GM23248 (cell line): ENCODE measurements around the gene CEBPG. TPM values are rescaled to one million over a fixed set of nuclear protein-coding genes. Genes with fewer than 3 reads are reported as not detected.

ENCODE experiments used
- DNase-seq: peaks from one replicate; pipeline ENCODE4 v3.0.0-alpha.2; 2015
- H2AFZ ChIP-seq: fragments of 200-600 bp; sonication (generic); 2 replicates; pipeline ENCODE4 v1.6.1; 2016; ENCODE audit warnings: antibody characterized with exemption
- H3F3A ChIP-seq: fragments of 200-600 bp; sonication (generic); 2 replicates; pipeline ENCODE4 v1.6.1; 2016; ENCODE audit warnings: mild to moderate bottlenecking, antibody characterized with exemption, mixed run types; ENCODE audit not compliant: insufficient read depth
- H3K27ac ChIP-seq: fragments of 200-600 bp; sonication (generic); 2 replicates; pipeline ENCODE4 v1.5.1; 2016; ENCODE audit warnings: mild to moderate bottlenecking
- H3K27me3 ChIP-seq: fragments of 200-600 bp; sonication (generic); replicated peaks from 2 replicates; pipeline ENCODE4 v1.6.1; 2016; ENCODE audit warnings: mild to moderate bottlenecking; ENCODE audit not compliant: insufficient read depth
- H3K36me3 ChIP-seq: fragments of 200-600 bp; sonication (generic); 2 replicates; pipeline ENCODE4 v1.6.1; 2016; ENCODE audit warnings: low read depth, mild to moderate bottlenecking
- H3K4me1 ChIP-seq: fragments of 200-600 bp; sonication (generic); 2 replicates; pipeline ENCODE4 v1.6.1; 2016; ENCODE audit warnings: mild to moderate bottlenecking; ENCODE audit not compliant: insufficient read depth
- H3K4me2 ChIP-seq: fragments of 200-600 bp; sonication (generic); one replicate; pipeline ENCODE4 v1.6.1; 2016; ENCODE audit warnings: mild to moderate bottlenecking; ENCODE audit not compliant: unreplicated experiment
- H3K4me3 ChIP-seq: fragments of 200-600 bp; sonication (generic); 2 replicates; pipeline ENCODE4 v1.5.1; 2016; ENCODE audit warnings: mild to moderate bottlenecking
- H3K79me2 ChIP-seq: fragments of 200-600 bp; sonication (generic); 2 replicates; pipeline ENCODE4 v1.6.1; 2016; ENCODE audit warnings: mild to moderate bottlenecking; ENCODE audit not compliant: insufficient read depth
- H3K9ac ChIP-seq: fragments of 200-600 bp; sonication (generic); 2 replicates; pipeline ENCODE4 v1.6.1; 2016; ENCODE audit warnings: mild to moderate bottlenecking
- H3K9me2 ChIP-seq: fragments of 200-600 bp; sonication (generic); 2 replicates; pipeline ENCODE4 v1.6.1; 2016; ENCODE audit warnings: mixed run types, mild to moderate bottlenecking, moderate library complexity; ENCODE audit not compliant: insufficient read depth
- H3K9me3 ChIP-seq: fragments of 200-600 bp; sonication (generic); one replicate; pipeline ENCODE4 v1.6.1; 2017; ENCODE audit warnings: low read depth
- H4K20me1 ChIP-seq: fragments of 200-600 bp; sonication (generic); 2 replicates; pipeline ENCODE4 v1.6.0; 2016; ENCODE audit not compliant: insufficient read depth
- EZH2 ChIP-seq: fragments of 200-600 bp; sonication (generic); IDR thresholded peaks from 2 replicates; pipeline ENCODE4 v1.6.1; 2018; ENCODE audit warnings: antibody characterized with exemption, mild to moderate bottlenecking; ENCODE audit not compliant: insufficient read depth, poor library complexity, severe bottlenecking
- EZH2phosphoT487 ChIP-seq: fragments of 200-600 bp; sonication (generic); IDR thresholded peaks from 2 replicates; pipeline ENCODE4 v1.6.1; 2018; ENCODE audit warnings: antibody characterized with exemption, moderate library complexity, mild to moderate bottlenecking, low read depth; ENCODE audit not compliant: insufficient read depth
- WGBS, 2 experiments: methylation state at CpG; one replicate each; pipeline ENCODE4 v1.1.6; 2015 to 2017; ENCODE audit warnings: low lambda C conversion rate in 2 of 2, low coverage in 1 of 2; ENCODE audit errors: missing lambda C conversion rate in 2 of 2; 5-methylcytosine and 5-hydroxymethylcytosine counted together
- in situ Hi-C: fragments of 300-500 bp; cut with MboI; formaldehyde crosslinking; loops from 2 replicates; pipeline ENCODE4 v1.15.0; 2020
- polyA plus RNA-seq: library from polyadenylated mRNA; unstranded; fragments of >200 nt; fragmentation: Nextera tagmentation; extraction: Ambion mirVana; gene quantifications from 2 replicates; pipeline ENCODE4 v1.2.1, GENCODE V29; 2016
- total RNA-seq: library from RNA; depleted of rRNA; stranded (reverse); fragments of >200 nt; shearing (Covaris generic); gene quantifications from 2 replicates; pipeline ENCODE4 v1.2.3, GENCODE V29; 2014

The CEBPG gene
- total and polyA plus RNA-seq, 2 experiments from 2014 or later = 27.6 to 36.2 TPM

GRCh38 chr19:33408116-33408515 is 34.6 kb downstream of the CEBPG start:
- H4K20me1 ChIP-seq = no peaks in the 10 kb centered on the region
- in situ Hi-C loops = loop anchor here (5.0 kb wide), 1 partner anchor 171 kb away; no protein-coding TSS in a partner anchor

GRCh38 chr19:33408538-33409434 is 35.3 kb downstream of the CEBPG start:
- no peak overlapping the region for H3K27ac ChIP-seq
- no peak overlapping the region for H3K4me3 ChIP-seq
- DNase-seq = no peak
- H3K9ac ChIP-seq = no peak overlapping the region
- H3K9me2 ChIP-seq = no peaks in the 10 kb centered on the region
- H3K27me3 ChIP-seq = no peaks in the 10 kb centered on the region
- in situ Hi-C loops = loop anchor here (5.0 kb wide), 1 partner anchor 171 kb away; no protein-coding TSS in a partner anchor
- no peak overlapping the region for H3K4me2 ChIP-seq
- H4K20me1 ChIP-seq = no peaks in the 10 kb centered on the region
- no peaks in the 10 kb centered on the region for H3K79me2 ChIP-seq
- no peaks in the 10 kb centered on the region for H3K36me3 ChIP-seq
- H3K4me1 ChIP-seq = no peaks in the 10 kb centered on the region
- TF ChIP-seq EZH2 (no peak), EZH2phosphoT487 (no peak)
- no peaks in the 10 kb centered on the region for H3F3A ChIP-seq
- no peak overlapping the region for H2AFZ ChIP-seq
- no peaks in the 10 kb centered on the region for H3K9me3 ChIP-seq
- WGBS, 2 experiments = 86 to 93% methylated on average over 18 of the region's 18 CpGs

More at GRCh38 chr19:33408116-33408515, 34.6 kb downstream of the CEBPG start:
- H3K4me2 ChIP-seq = no peak overlapping the region
- no peaks in the 10 kb centered on the region for H3K36me3 ChIP-seq
- no peaks in the 10 kb centered on the region for H3K9me3 ChIP-seq
- no peaks in the 10 kb centered on the region for H3K4me1 ChIP-seq
- H3K4me3 ChIP-seq = no peak overlapping the region
- H3K27ac ChIP-seq = no peak overlapping the region
- no peaks in the 10 kb centered on the region for H3K9me2 ChIP-seq
- no peak overlapping the region for H2AFZ ChIP-seq
- TF ChIP-seq EZH2phosphoT487 (no peak), EZH2 (no peak)
- H3K9ac ChIP-seq = no peak overlapping the region
- H3K79me2 ChIP-seq = no peaks in the 10 kb centered on the region
- H3K27me3 ChIP-seq = no peaks in the 10 kb centered on the region
- no peak for DNase-seq
- 87 to 92% methylated on average over 13 of the region's 13 CpGs for WGBS, 2 experiments
- no peaks in the 10 kb centered on the region for H3F3A ChIP-seq

DNA sequence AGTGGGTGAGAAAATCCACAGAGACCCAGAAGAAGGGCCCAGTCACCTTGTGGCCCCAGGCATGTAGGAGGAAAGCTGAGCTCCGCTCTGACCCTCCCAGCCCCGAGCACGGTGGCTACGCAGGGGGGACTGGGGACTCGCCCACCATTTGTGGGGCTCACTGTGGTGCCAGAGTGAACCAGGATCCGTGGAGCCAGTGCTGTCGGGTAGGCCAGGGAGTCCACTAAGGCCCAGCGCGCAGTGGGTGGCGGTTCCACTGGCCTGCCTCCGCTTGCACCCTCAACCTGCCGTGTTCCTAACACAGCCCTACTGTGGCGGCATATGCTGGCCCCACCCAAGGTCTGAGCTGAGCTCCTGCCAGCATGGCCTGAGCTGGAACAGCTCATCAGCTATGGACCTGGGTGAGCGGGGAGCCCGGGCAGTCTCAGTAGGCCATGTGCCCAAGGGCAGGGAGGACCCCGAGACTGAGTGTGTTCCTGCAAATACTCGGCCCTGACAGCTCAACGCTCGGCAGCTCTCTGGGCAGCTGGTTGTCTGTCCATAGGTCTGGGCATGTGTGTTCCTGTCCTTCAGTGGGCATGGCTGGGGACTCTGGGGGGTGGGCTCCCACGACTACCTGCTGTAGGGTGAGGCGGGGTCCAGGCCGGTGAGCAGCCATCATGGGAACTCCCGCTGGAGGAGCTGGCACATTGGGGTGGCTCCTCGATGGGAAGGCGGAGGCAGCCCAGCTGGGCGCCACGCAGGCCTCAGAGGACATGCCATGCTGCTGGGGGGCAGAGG is 36.6 kb downstream of the CEBPG start:
- Histone ChIP-seq H3K36me3 (no peaks in the 10 kb centered on the region), H3F3A (no peaks in the 10 kb centered on the region), H3K9ac (no peak overlapping the region), H3K27me3 (no peaks in the 10 kb centered on the region), H3K27ac (no peak overlapping the region), H4K20me1 (no peaks in the 10 kb centered on the region), H2AFZ (no peak overlapping the region), H3K9me3 (no peaks in the 10 kb centered on the region), H3K9me2 (no peaks in the 10 kb centered on the region), H3K4me1 (no peaks in the 10 kb centered on the region), H3K4me3 (no peak overlapping the region), H3K4me2 (no peak overlapping the region), H3K79me2 (no peaks in the 10 kb centered on the region)
- WGBS, 2 experiments = 82 to 87% methylated on average over 24 to 27 of the region's 27 CpGs
- DNase-seq = no peak
- in situ Hi-C loops = loop anchor here (5.0 kb wide), 1 partner anchor 173 kb away; no protein-coding TSS in a partner anchor
- no peak for TF ChIP-seq EZH2phosphoT487

GRCh38 chr19:33410915-33411401 is 37.4 kb downstream of the CEBPG start:
- Histone ChIP-seq H2AFZ (no peak overlapping the region), H4K20me1 (no peaks in the 10 kb centered on the region), H3K9me3 (no peaks in the 10 kb centered on the region), H3K27me3 (no peaks in the 10 kb centered on the region), H3K79me2 (no peaks in the 10 kb centered on the region), H3K36me3 (no peaks in the 10 kb centered on the region), H3K4me1 (no peaks in the 10 kb centered on the region), H3K27ac (no peak overlapping the region), H3K9ac (no peak overlapping the region), H3K9me2 (no peaks in the 10 kb centered on the region), H3F3A (no peaks in the 10 kb centered on the region), H3K4me2 (no peak overlapping the region), H3K4me3 (no peak overlapping the region)
- 79 to 89% methylated on average over 18 to 21 of the region's 21 CpGs for WGBS, 2 experiments
- TF ChIP-seq EZH2phosphoT487 (no peak), EZH2 (no peak)
- no peak for DNase-seq
- in situ Hi-C loops = no loop called here
